Transverse colon (tissue), 4 donors: ENCODE results near the gene ARNT2.

ENCODE experiments used
- CTCF ChIP-seq, 5 experiments: fragments of 200-600 bp in 3 of 5; fragments of 450-650 bp in 2 of 5; sonication (generic) in 3 of 5; IDR thresholded peaks; 1 replicate in 2 of 5; 2 replicates in 3 of 5; pipeline ENCODE4 v1.5.1; 2016 to 2017; ENCODE audit warnings: antibody characterized with exemption in 5 of 5, inconsistent platforms in 3 of 5, mild to moderate bottlenecking in 2 of 5, moderate library complexity in 1 of 5
- EP300 ChIP-seq: sonication (generic); formaldehyde crosslinking; IDR thresholded peaks from one replicate; pipeline ENCODE4 v1.6.1; 2017; ENCODE audit warnings: antibody characterized with exemption, low read depth
- POLR2A ChIP-seq: fragments of 450-650 bp; IDR thresholded peaks from one replicate; pipeline ENCODE4 v1.6.1; 2016; ENCODE audit warnings: antibody characterized with exemption, mild to moderate bottlenecking, moderate library complexity
- POLR2AphosphoS5 ChIP-seq, 3 donors: sonication (generic); formaldehyde crosslinking; IDR thresholded peaks; one replicate each; pipeline ENCODE4 v1.6.1; 2016; ENCODE audit warnings: antibody characterized with exemption in 3 of 3

- TF ChIP-seq CTCF (IDR thresholded peaks at IDR 0.05), result no peak
- TF ChIP-seq EP300, result no peak
- no peak for TF ChIP-seq POLR2AphosphoS5 (IDR thresholded peaks at IDR 0.05)
- TF ChIP-seq POLR2A, result no peak
Observed at GRCh38 chr15:80531796-80532195, 127.6 kb downstream of the ARNT2 start.
